OCI-LY1 (cell line): ENCODE data around the gene ZFP91.

ENCODE experiments used
- EZH2 ChIP-seq: fragments of 200-600 bp; sonication (generic), shearing (Covaris generic); IDR thresholded peaks from 2 replicates; pipeline ENCODE4 v1.8.0; 2017; ENCODE audit warnings: borderline replicate concordance, mixed run types, mild to moderate bottlenecking, antibody characterized with exemption, low read length, moderate library complexity, mixed read lengths
- TF ChIP-seq, protein P1 (sequence below): fragments of 200-600 bp; sonication (generic), shearing (Covaris generic); IDR thresholded peaks from 2 replicates; pipeline ENCODE4 v1.5.1; 2017; ENCODE audit warnings: mild to moderate bottlenecking, antibody characterized with exemption, low read length, moderate library complexity, mixed read lengths

DNA sequence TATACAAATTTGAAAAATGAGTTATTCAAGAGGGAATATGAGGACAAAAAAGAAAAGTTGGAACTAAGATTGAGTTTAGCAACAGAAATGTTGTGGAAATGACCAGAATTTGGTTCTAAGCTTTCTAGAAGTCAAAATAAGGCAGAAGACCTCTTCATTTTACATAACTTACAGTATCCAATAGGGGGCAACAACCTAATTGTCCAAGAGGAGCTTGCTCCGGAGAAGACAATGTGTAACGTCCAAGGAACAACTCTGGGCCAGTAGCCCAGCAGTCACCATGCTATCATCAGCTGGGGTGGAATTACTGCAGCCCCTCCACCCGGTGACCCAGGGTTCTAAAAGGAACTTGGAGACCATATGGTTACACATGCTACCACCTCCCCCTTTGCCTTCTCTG is 57.7 kb downstream of the ZFP91 start:
- TF ChIP-seq, protein P1, sequence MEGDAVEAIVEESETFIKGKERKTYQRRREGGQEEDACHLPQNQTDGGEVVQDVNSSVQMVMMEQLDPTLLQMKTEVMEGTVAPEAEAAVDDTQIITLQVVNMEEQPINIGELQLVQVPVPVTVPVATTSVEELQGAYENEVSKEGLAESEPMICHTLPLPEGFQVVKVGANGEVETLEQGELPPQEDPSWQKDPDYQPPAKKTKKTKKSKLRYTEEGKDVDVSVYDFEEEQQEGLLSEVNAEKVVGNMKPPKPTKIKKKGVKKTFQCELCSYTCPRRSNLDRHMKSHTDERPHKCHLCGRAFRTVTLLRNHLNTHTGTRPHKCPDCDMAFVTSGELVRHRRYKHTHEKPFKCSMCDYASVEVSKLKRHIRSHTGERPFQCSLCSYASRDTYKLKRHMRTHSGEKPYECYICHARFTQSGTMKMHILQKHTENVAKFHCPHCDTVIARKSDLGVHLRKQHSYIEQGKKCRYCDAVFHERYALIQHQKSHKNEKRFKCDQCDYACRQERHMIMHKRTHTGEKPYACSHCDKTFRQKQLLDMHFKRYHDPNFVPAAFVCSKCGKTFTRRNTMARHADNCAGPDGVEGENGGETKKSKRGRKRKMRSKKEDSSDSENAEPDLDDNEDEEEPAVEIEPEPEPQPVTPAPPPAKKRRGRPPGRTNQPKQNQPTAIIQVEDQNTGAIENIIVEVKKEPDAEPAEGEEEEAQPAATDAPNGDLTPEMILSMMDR: no peak
- no peak for TF ChIP-seq EZH2
